Measurements from ENCODE around the gene IL11. TPM values are rescaled to one million over a fixed set of nuclear protein-coding genes. Genes with fewer than 3 reads are reported as not detected.

The IL11 gene
- total RNA-seq = 0.33 TPM in 1 of 2 replicates, not detected in the other

GRCh38 chr19:55370305-55370988, at the start of gene IL11:
Gene IL11, minus strand, starts transcription at chr19:55370463. Its CDS starts 153 bp downstream, at chr19:55370310.

GRCh38 chr19:55407550-55407799, 37.2 kb upstream of the IL11 start, which contains the start of gene UBE2S:
Gene UBE2S, minus strand, starts transcription at chr19:55407788. Its CDS starts 199 bp downstream, at chr19:55407589.

GRCh38 chr19:55385724-55386492, 15.6 kb upstream of the IL11 start, which contains the start of gene RPL28:
Gene RPL28, plus strand, starts transcription at chr19:55385932. Its CDS starts 426 bp downstream, at chr19:55386358.

GRCh38 chr19:55384131-55384919, 14.1 kb upstream of the IL11 start, which contains the start of gene TMEM238:
Gene TMEM238, minus strand, starts transcription at chr19:55384292. Its CDS starts 33 bp downstream, at chr19:55384259.

GRCh38 chr19:55376241-55376933, 6.1 kb upstream of the IL11 start, which contains the start of gene TMEM190:
Gene TMEM190, plus strand, starts transcription at chr19:55376826. Its CDS starts 28 bp downstream, at chr19:55376854.

GRCh38 chr19:55362990-55363716, 7.1 kb downstream of the IL11 start, which contains the start of gene GARIN5B:
Gene GARIN5B, minus strand, starts transcription at chr19:55363260. Its CDS starts 194 bp downstream, at chr19:55363066.

GRCh38 chr19:55354698-55355212, 15.5 kb downstream of the IL11 start, which contains the start of gene COX6B2:
Gene COX6B2, minus strand, starts transcription at chr19:55354719. Its CDS starts 198 bp downstream, at chr19:55354521.

GRCh38 chr19:55339105-55339888, 31.0 kb downstream of the IL11 start, which contains the start of gene KMT5C:
Gene KMT5C, plus strand, starts transcription at chr19:55339876. Its CDS starts 2,061 bp downstream, at chr19:55341937.

GRCh38 chr19:55325172-55325571, 45.1 kb downstream of the IL11 start, which contains the start of gene TMEM150B:
Gene TMEM150B, minus strand, starts transcription at chr19:55325341. Its CDS starts 4,305 bp downstream, at chr19:55321036.

Other genes starting within 250 kb of the IL11 start
- 0.77 and 0.87 TPM in 2 replicates for gene TNNT1, start 221.3 kb downstream of the IL11 start, total RNA-seq
- gene TNNI3, start 212.7 kb downstream of the IL11 start, total RNA-seq = not detected in 2 replicates
- 0.34 and 0.65 TPM in 2 replicates for gene DNAAF3, start 203.8 kb downstream of the IL11 start, total RNA-seq
- gene SYT5, start 190.2 kb downstream of the IL11 start, total RNA-seq = under 0.01 TPM in 1 of 2 replicates, not detected in the other
- gene PTPRH, start 161.0 kb downstream of the IL11 start, total RNA-seq = 0.09 and 0.33 TPM in 2 replicates
- gene TMEM86B, start 141.7 kb downstream of the IL11 start, total RNA-seq = 0.33 and 1.0 TPM in 2 replicates
- gene PPP6R1, start 111.4 kb downstream of the IL11 start, total RNA-seq = 16.4 and 18.0 TPM in 2 replicates
- gene HSPBP1, start 90.4 kb downstream of the IL11 start, total RNA-seq = 18.6 and 19.6 TPM in 2 replicates
- 0.65 and 0.77 TPM in 2 replicates for gene BRSK1, start 86.5 kb downstream of the IL11 start, total RNA-seq
- gene TMEM150B, start 45.1 kb downstream of the IL11 start, total RNA-seq = not detected in 2 replicates
- 3.2 and 3.3 TPM in 2 replicates for gene KMT5C, start 30.6 kb downstream of the IL11 start, total RNA-seq
- gene COX6B2, start 15.7 kb downstream of the IL11 start, total RNA-seq = not detected in 2 replicates
- gene GARIN5B, start 7.2 kb downstream of the IL11 start, total RNA-seq = not detected in 2 replicates
- gene TMEM190, start 6.4 kb upstream of the IL11 start, total RNA-seq = not detected in 2 replicates
- 0.17 and 0.22 TPM in 2 replicates for gene TMEM238, start 13.8 kb upstream of the IL11 start, total RNA-seq
- gene RPL28, start 15.5 kb upstream of the IL11 start, total RNA-seq = 177 and 193 TPM in 2 replicates
- gene UBE2S, start 37.3 kb upstream of the IL11 start, total RNA-seq = 23.0 and 32.1 TPM in 2 replicates
- gene SHISA7, start 72.8 kb upstream of the IL11 start, total RNA-seq = not detected in 2 replicates
- gene ISOC2, start 91.2 kb upstream of the IL11 start, total RNA-seq = 55.3 and 66.8 TPM in 2 replicates
- gene C19orf85, start 94.3 kb upstream of the IL11 start, total RNA-seq = not detected in 2 replicates
- gene ZNF628, start 106.2 kb upstream of the IL11 start, total RNA-seq = 0.43 and 0.76 TPM in 2 replicates
- gene NAT14, start 114.7 kb upstream of the IL11 start, total RNA-seq = 7.9 and 8.8 TPM in 2 replicates
- gene SSC5D, start 118.0 kb upstream of the IL11 start, total RNA-seq = under 0.01 TPM in 2 replicates
- gene SBK2, start 166.7 kb upstream of the IL11 start, total RNA-seq = not detected in 2 replicates
- gene SBK3, start 175.1 kb upstream of the IL11 start, total RNA-seq = 0.22 and 0.26 TPM in 2 replicates
- 1.8 and 2.4 TPM in 2 replicates for gene ZNF579, start 210.4 kb upstream of the IL11 start, total RNA-seq
- 2.2 and 2.7 TPM in 2 replicates for gene FIZ1, start 229.1 kb upstream of the IL11 start, total RNA-seq
- gene ZNF524, start 229.8 kb upstream of the IL11 start, total RNA-seq = 7.9 and 11.4 TPM in 2 replicates
- gene ZNF865, start 235.2 kb upstream of the IL11 start, total RNA-seq = 0.54 and 0.60 TPM in 2 replicates